ENCODE results near the gene LACRT. TPM values are rescaled to one million over a fixed set of nuclear protein-coding genes. Genes with fewer than 3 reads are reported as not detected.
A peak's percentile ranks its signal among the peaks of the same experiment; 100 is the strongest.

LACRT gene
- total RNA-seq, 1 donor from 2014 or later: not detected

DNA sequence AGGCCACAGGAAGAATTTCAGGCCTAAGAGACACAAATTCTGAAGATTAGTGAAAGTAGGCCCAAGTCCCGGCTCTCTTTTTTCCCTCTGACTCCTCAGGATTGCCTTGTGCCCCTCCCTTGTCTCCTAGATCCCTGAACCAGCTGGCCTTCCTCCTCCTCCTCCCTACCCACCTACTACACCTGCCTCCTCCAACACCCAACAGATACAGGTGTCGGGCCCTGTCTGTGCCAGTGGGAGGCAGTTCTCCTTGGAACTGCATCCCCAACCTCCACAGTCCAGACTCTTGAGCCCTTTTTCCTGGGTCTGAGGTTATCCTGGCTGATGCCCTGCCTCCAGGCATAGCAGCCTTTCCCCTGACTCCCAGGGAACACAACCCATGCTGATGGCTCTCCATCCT, 48.1 kb downstream of the LACRT start:
- H3K27me3 Mint-ChIP-seq (ENCODE audit: insufficient read depth, low read depth): peaks cover 20% of the 10 kb centered on the region
- H3K27ac Mint-ChIP-seq: peak overlapping the region; percentile 23
- H3K4me3 ChIP-seq: no peak overlapping the region
- H3K4me1 Mint-ChIP-seq: peaks cover 79% of the 10 kb centered on the region
- peaks cover 47% of the 10 kb centered on the region for H3K4me1 ChIP-seq
- peaks cover 17% of the 10 kb centered on the region for H3F3A ChIP-seq (ENCODE audit: low read depth)
- H3K27me3 ChIP-seq: peaks cover 56% of the 10 kb centered on the region
- H3K4me2 ChIP-seq: no peak overlapping the region
- TF ChIP-seq, protein P1, sequence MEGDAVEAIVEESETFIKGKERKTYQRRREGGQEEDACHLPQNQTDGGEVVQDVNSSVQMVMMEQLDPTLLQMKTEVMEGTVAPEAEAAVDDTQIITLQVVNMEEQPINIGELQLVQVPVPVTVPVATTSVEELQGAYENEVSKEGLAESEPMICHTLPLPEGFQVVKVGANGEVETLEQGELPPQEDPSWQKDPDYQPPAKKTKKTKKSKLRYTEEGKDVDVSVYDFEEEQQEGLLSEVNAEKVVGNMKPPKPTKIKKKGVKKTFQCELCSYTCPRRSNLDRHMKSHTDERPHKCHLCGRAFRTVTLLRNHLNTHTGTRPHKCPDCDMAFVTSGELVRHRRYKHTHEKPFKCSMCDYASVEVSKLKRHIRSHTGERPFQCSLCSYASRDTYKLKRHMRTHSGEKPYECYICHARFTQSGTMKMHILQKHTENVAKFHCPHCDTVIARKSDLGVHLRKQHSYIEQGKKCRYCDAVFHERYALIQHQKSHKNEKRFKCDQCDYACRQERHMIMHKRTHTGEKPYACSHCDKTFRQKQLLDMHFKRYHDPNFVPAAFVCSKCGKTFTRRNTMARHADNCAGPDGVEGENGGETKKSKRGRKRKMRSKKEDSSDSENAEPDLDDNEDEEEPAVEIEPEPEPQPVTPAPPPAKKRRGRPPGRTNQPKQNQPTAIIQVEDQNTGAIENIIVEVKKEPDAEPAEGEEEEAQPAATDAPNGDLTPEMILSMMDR (IDR thresholded peaks at IDR 0.05): no peak
- TF ChIP-seq EZH2 (IDR thresholded peaks at IDR 0.05): no peak
- TF ChIP-seq EZH2phosphoT487 (IDR thresholded peaks at IDR 0.05): no peak
- peak overlapping the region; percentile 88 for H3K4me3 Mint-ChIP-seq
- no peaks in the 10 kb centered on the region for H3K79me2 ChIP-seq (ENCODE audit: low read depth)
- H3K9ac ChIP-seq: no peak overlapping the region
- peaks cover 10% of the 10 kb centered on the region for H4K20me1 ChIP-seq (ENCODE audit: low read depth)
- H3K27ac ChIP-seq: no peak overlapping the region
- no peaks in the 10 kb centered on the region for H3K9me3 Mint-ChIP-seq
- H3K36me3 Mint-ChIP-seq: peaks cover 7% of the 10 kb centered on the region
- no peak overlapping the region for H2AFZ ChIP-seq (replicated peaks)
- no peaks in the 10 kb centered on the region for H3K9me3 ChIP-seq (ENCODE audit: low read depth)
- no peaks in the 10 kb centered on the region for H3K36me3 ChIP-seq
- no peak for DNase-seq (ENCODE audit: low spot score)

- Histone ChIP-seq H2AFZ (replicated peaks) (no peak overlapping the region), H3K79me2 (ENCODE audit: low read depth) (no peaks in the 10 kb centered on the region), H3K9me3 (ENCODE audit: low read depth) (no peaks in the 10 kb centered on the region), H3F3A (ENCODE audit: low read depth) (peaks cover 17% of the 10 kb centered on the region), H4K20me1 (ENCODE audit: low read depth) (peaks cover 10% of the 10 kb centered on the region), H3K4me1 (peaks cover 47% of the 10 kb centered on the region), H3K4me3 (no peak overlapping the region), H3K27me3 (peaks cover 43% of the 10 kb centered on the region), H3K36me3 (no peaks in the 10 kb centered on the region), H3K27ac (no peak overlapping the region), H3K9ac (no peak overlapping the region), H3K4me2 (no peak overlapping the region)
- Mint-ChIP-seq H3K9me3 (no peaks in the 10 kb centered on the region), H3K4me3 (no peak overlapping the region), H3K27ac (peak overlapping the region; percentile 48), H3K4me1 (peaks cover 75% of the 10 kb centered on the region), H3K36me3 (peaks cover 8% of the 10 kb centered on the region), H3K27me3 (ENCODE audit: insufficient read depth, low read depth) (peaks cover 17% of the 10 kb centered on the region)
- no peak for DNase-seq (ENCODE audit: low spot score)
- TF ChIP-seq EZH2phosphoT487 (IDR thresholded peaks at IDR 0.05): no peak
- TF ChIP-seq EZH2 (IDR thresholded peaks at IDR 0.05): no peak
- TF ChIP-seq, protein P1 (IDR thresholded peaks at IDR 0.05): no peak
Observed at GRCh38 chr12:54585243-54585642, 49.5 kb downstream of the LACRT start.

- Mint-ChIP-seq H3K4me1 (peaks cover 74% of the 10 kb centered on the region), H3K36me3 (peaks cover 8% of the 10 kb centered on the region), H3K9me3 (no peaks in the 10 kb centered on the region), H3K27me3 (ENCODE audit: insufficient read depth, low read depth) (peaks cover 11% of the 10 kb centered on the region), H3K27ac (no peak overlapping the region), H3K4me3 (no peak overlapping the region)
- peaks cover 10% of the 10 kb centered on the region for H3F3A ChIP-seq (ENCODE audit: low read depth)
- no peak overlapping the region for H3K27ac ChIP-seq
- H3K36me3 ChIP-seq: no peaks in the 10 kb centered on the region
- peaks cover 45% of the 10 kb centered on the region for H3K4me1 ChIP-seq
- H3K9me3 ChIP-seq (ENCODE audit: low read depth): no peaks in the 10 kb centered on the region
- no peak overlapping the region for H3K4me3 ChIP-seq
- TF ChIP-seq, protein P1 (IDR thresholded peaks at IDR 0.05): no peak
- TF ChIP-seq EZH2 (IDR thresholded peaks at IDR 0.05) (no peak), EZH2phosphoT487 (IDR thresholded peaks at IDR 0.05) (no peak)
- H4K20me1 ChIP-seq (ENCODE audit: low read depth): peaks cover 10% of the 10 kb centered on the region
- no peak for DNase-seq (ENCODE audit: low spot score)
- H3K79me2 ChIP-seq (ENCODE audit: low read depth): no peaks in the 10 kb centered on the region
- no peak overlapping the region for H3K9ac ChIP-seq
- H3K27me3 ChIP-seq: peaks cover 32% of the 10 kb centered on the region
- H2AFZ ChIP-seq (replicated peaks): no peak overlapping the region
- peak overlapping the region; percentile 22 for H3K4me2 ChIP-seq
Observed at GRCh38 chr12:54584128-54584527, 50.6 kb downstream of the LACRT start.
